Activated CD4-positive, CD25-positive, alpha-beta regulatory T cell (primary cell): ENCODE data around the gene WEE2.
"Not testable (repeated sequence)": the region's sequence is repeated elsewhere in the genome, so short reads cannot be mapped to it uniquely, and the experiment has no call there.

Experiments
- DNase-seq, 4 experiments: peaks; one replicate each; lab custom pipeline; 2025; lab: John Stamatoyannopoulos, UW

Gene WEE2

GRCh38 chr7:141714571-141714970 lies 6.4 kb downstream of the WEE2 start:
- no peak for DNase-seq

GRCh38 chr7:141715018-141715417 lies 6.9 kb downstream of the WEE2 start:
- DNase-seq: no peak

GRCh38 chr7:141715794-141716689 lies 7.9 kb downstream of the WEE2 start:
- no peak for DNase-seq

- no peak for DNase-seq
Observed at GRCh38 chr7:141717450-141717849, 9.3 kb downstream of the WEE2 start.

- DNase-seq: no peak
Observed at GRCh38 chr7:141722529-141722928, 14.4 kb downstream of the WEE2 start.

GRCh38 chr7:141729020-141729419 lies 20.9 kb downstream of the WEE2 start:
- no peak for DNase-seq

- no peak for DNase-seq
Observed at GRCh38 chr7:141731476-141732149, 23.5 kb downstream of the WEE2 start.

- no peak for DNase-seq
Observed at GRCh38 chr7:141737118-141737835, 29.1 kb downstream of the WEE2 start.

- peak; percentile 71 to 80 (median 80) for DNase-seq
Observed at GRCh38 chr7:141737836-141738591, 29.9 kb downstream of the WEE2 start, which contains the start of gene SSBP1. TSS of gene SSBP1 (plus strand) at chr7:141738358. CDS start at chr7:141739167, 809 bp downstream.

- DNase-seq: no peak
Observed at GRCh38 chr7:141738592-141739013, 30.4 kb downstream of the WEE2 start.

- DNase-seq: no peak
Observed at GRCh38 chr7:141739250-141739649, 31.1 kb downstream of the WEE2 start.

- no peak for DNase-seq
Observed at GRCh38 chr7:141742229-141742628, 34.1 kb downstream of the WEE2 start.

- no peak for DNase-seq
Observed at GRCh38 chr7:141744131-141744530, 36.0 kb downstream of the WEE2 start.

- DNase-seq: no peak
Observed at GRCh38 chr7:141748396-141748795, 40.2 kb downstream of the WEE2 start.

GRCh38 chr7:141751904-141752303 lies 43.8 kb downstream of the WEE2 start:
- not testable (repeated sequence) for DNase-seq

- no peak for DNase-seq
Observed at GRCh38 chr7:141752634-141753033, 44.5 kb downstream of the WEE2 start.

- no peak for DNase-seq
Observed at GRCh38 chr7:141754939-141755338, 46.8 kb downstream of the WEE2 start.

- DNase-seq: no peak
Observed at GRCh38 chr7:141763797-141764196, 55.6 kb downstream of the WEE2 start, which contains the start of gene TAS2R3. TSS of gene TAS2R3 (plus strand) at chr7:141764097. CDS start at chr7:141764159, 62 bp downstream.

- not testable (repeated sequence) for DNase-seq
Observed at GRCh38 chr7:141770083-141770583, 62.0 kb downstream of the WEE2 start.

GRCh38 chr7:141776374-141776773 lies 68.2 kb downstream of the WEE2 start, which contains the start of gene TAS2R4:
TSS of gene TAS2R4 (plus strand) at chr7:141776674. CDS start at chr7:141778489, 1,815 bp downstream.
- no peak for DNase-seq
